Heart left ventricle (tissue), 16 donors: ENCODE data around the gene KRI1. TPM values are rescaled to one million over a fixed set of nuclear protein-coding genes. Genes with fewer than 3 reads are reported as not detected.

ENCODE experiments used
- ATAC-seq, 4 donors: fragments of 200-7000 bp; cut with Tn5 transposase; one replicate each; pipeline ENCODE4 v1.9.1; 2020 to 2022; ENCODE audit warnings: moderate library complexity in 4 of 4, mild to moderate bottlenecking in 3 of 4, moderate number of reproducible peaks in 1 of 4
- DNase-seq, 5 donors: peaks; one replicate each; pipeline ENCODE4 v3.0.0-alpha.2; 2020
- H3K27ac ChIP-seq, 12 donors: fragments of 200-600 bp; sonication (generic) in 4 of 12; one replicate each; pipeline versions ENCODE4 v1.5.0 to v1.8.0; 2016 to 2022; ENCODE audit warnings: mild to moderate bottlenecking in 2 of 12
- H3K27me3 ChIP-seq, 9 donors: fragments of 200-600 bp; sonication (generic) in 2 of 9; one replicate each; pipeline versions ENCODE4 v1.5.1 to v1.8.0; 2016 to 2022; ENCODE audit warnings: mild to moderate bottlenecking in 3 of 9
- H3K36me3 ChIP-seq, 9 donors: fragments of 200-600 bp; sonication (generic) in 2 of 9; one replicate each; pipeline versions ENCODE4 v1.5.0 to v1.8.0; 2018 to 2022; ENCODE audit warnings: mild to moderate bottlenecking in 2 of 9
- H3K4me1 ChIP-seq, 12 donors: fragments of 200-600 bp; sonication (generic) in 4 of 12; one replicate each; pipeline versions ENCODE4 v1.5.0 to v1.8.0; 2016 to 2022; ENCODE audit warnings: mild to moderate bottlenecking in 3 of 12
- H3K4me3 ChIP-seq, 12 donors: fragments of 200-600 bp; sonication (generic) in 4 of 12; one replicate each; pipeline versions ENCODE4 v1.5.0 to v1.8.0; 2017 to 2022; ENCODE audit warnings: mild to moderate bottlenecking in 9 of 12, moderate library complexity in 4 of 12
- H3K9me3 ChIP-seq, 12 donors: fragments of 200-600 bp; sonication (generic) in 4 of 12; one replicate each; pipeline versions ENCODE4 v1.5.0 to v1.8.0; 2016 to 2022; ENCODE audit warnings: mild to moderate bottlenecking in 1 of 12
- CTCF ChIP-seq, 12 donors: fragments of 200-600 bp; sonication (generic) in 4 of 12; IDR thresholded peaks; one replicate each; pipeline versions ENCODE4 v1.5.0 to v1.8.0; 2018 to 2022; ENCODE audit warnings: antibody characterized with exemption in 12 of 12, mild to moderate bottlenecking in 5 of 12
- POLR2A ChIP-seq, 2 donors: fragments of 450-650 bp; IDR thresholded peaks; one replicate each; pipeline ENCODE4 v1.6.1; 2017; ENCODE audit warnings: antibody characterized with exemption in 2 of 2, mild to moderate bottlenecking in 2 of 2, moderate library complexity in 2 of 2
- WGBS, 4 donors: extraction: QIAGEN DNeasy Blood & Tissue Kit in 2 of 4; methylation state at CpG; one replicate each; pipeline versions ENCODE4 v1.1.5 to v1.1.7; 2013 to 2018; 5-methylcytosine and 5-hydroxymethylcytosine counted together
- intact Hi-C, 10 donors: fragments of 100-400 bp; cut with DNase I; formaldehyde crosslinking; loops; one replicate each; pipeline versions ENCODE4 v1.11.1 to v1.14.2; 2022
- polyA plus RNA-seq, 2 donors: library from polyadenylated mRNA; stranded (reverse); fragments of 200-250 nt; gene quantifications; one replicate each; pipeline ENCODE4 v1.2.3, GENCODE V29; 2013
- total RNA-seq, 9 donors: library from RNA; depleted of rRNA in 2 of 9; stranded (reverse); fragments of >200 nt in 2 of 9; fragmentation: NEBNext Ultra II Directional in 3 of 9; extraction: Animal tissue kit (Norgen Biotek cat#: 25700) in 3 of 9; gene quantifications; one replicate each; pipeline versions ENCODE4 v1.1.0 to v1.2.4, GENCODE V29; 2016 to 2023
- donor health status: ischemic (EF 13 %, LVEDD 7.1; RV severe dilation, severe dysfunction).
- donor health status: healthy with polysubstance abuse.
- donor health status: DM: no; HTN: yes; CAD: no.
- donor health status: DM: no; HTN: no; CAD: no.
- donor health status: ischemic (EF 25% LVEDD 6.9; RV normal size, moderate dysfunction).
- donor health status: ischemic (EF 25% LVEDD 5.7; RV mildly dilated, moderate dysfunction).
- donor health status: healthy.
- donor health status: DM: yes; HTN: yes; CAD: no.
- donor health status: ischemic (EF 35%, LVEDD 5.7; RV mildly dilated, moderate dysfunction).
- donor health status: nonischemic (EF 11% LVEDD 7.7; RV severe dilation, severe dysfunction).
- donor health status: DM: yes; HTN: yes; CAD: no.
- donor health status: PGD.
- donor health status: ischemic (EF 29% LVEDD 5.4; RV normal size, mild dysfunction).
- donor health status: nonischemic (EF 23%, LVEDD 6.1; RV moderate dilation, normal function).

KRI1 gene
- total and polyA plus RNA-seq, 11 donors: 6.7 to 15.0 (median 10.4) TPM

GRCh38 chr19:10548746-10549276 is 17.0 kb downstream of the KRI1 start:
- ATAC-seq (no peak), DNase-seq (no peak)
- Histone ChIP-seq H3K4me1 (peaks cover 0 to 27% (median 13%) of the 10 kb centered on the region in 12 donors), H3K4me3 (no peak overlapping the region), H3K36me3 (peaks cover 0 to 83% (median 73%) of the 10 kb centered on the region in 9 donors), H3K9me3 (no peaks in the 10 kb centered on the region), H3K27ac (no peak overlapping the region), H3K27me3 (no peaks in the 10 kb centered on the region)
- WGBS, 4 donors: 91 to 97% (median 94%) methylated on average over 14 to 18 of the region's 18 CpGs
- TF ChIP-seq CTCF (IDR thresholded peaks at IDR 0.05): no peak
- no peak for TF ChIP-seq POLR2A (IDR thresholded peaks at IDR 0.05)
- intact Hi-C loops: no loop called here

GRCh38 chr19:10546817-10547216 is 19.0 kb downstream of the KRI1 start:
- no peak for DNase-seq
- Histone ChIP-seq H3K36me3 (peaks cover 0 to 63% (median 55%) of the 10 kb centered on the region in 9 donors), H3K9me3 (no peaks in the 10 kb centered on the region), H3K27me3 (no peaks in the 10 kb centered on the region), H3K4me3 (no peak overlapping the region), H3K27ac (no peak overlapping the region), H3K4me1 (peaks cover 0 to 23% (median 17%) of the 10 kb centered on the region in 12 donors)
- ATAC-seq: no peak
- WGBS, 4 donors: 86 to 91% (median 90%) methylated on average over 15 to 17 of the region's 17 CpGs
- intact Hi-C loops: loop anchor here in 1 of 10 donors (2.0 kb wide), 1 partner anchor 18 kb away; no protein-coding TSS in a partner anchor
- TF ChIP-seq POLR2A (IDR thresholded peaks at IDR 0.05) (no peak), CTCF (IDR thresholded peaks at IDR 0.05) (no peak)

- H3K4me1 ChIP-seq: peaks cover 0 to 23% (median 17%) of the 10 kb centered on the region in 12 donors
- H3K27me3 ChIP-seq: no peaks in the 10 kb centered on the region
- peaks cover 0 to 42% (median 35%) of the 10 kb centered on the region in 9 donors for H3K36me3 ChIP-seq
- H3K27ac ChIP-seq: peak overlapping the region in 11 of 12 donors; percentile 84 to 99 (median 93)
- intact Hi-C loops: loop anchor here in 4 of 10 donors (2.0 to 5.0 kb wide), 2 partner anchors 20 to 43 kb away; partner anchors contain the start of gene KEAP1 (in 2 of the 4)
- peak overlapping the region; percentile 71 to 100 (median 95) for H3K4me3 ChIP-seq
- no peaks in the 10 kb centered on the region for H3K9me3 ChIP-seq
- no peak for TF ChIP-seq CTCF (IDR thresholded peaks at IDR 0.05)
- TF ChIP-seq POLR2A (IDR thresholded peaks at IDR 0.05): no peak
- ATAC-seq: peak in 1 of 4 donors; percentile 2
- WGBS, 4 donors: 46 to 65% (median 59%) methylated on average over 13 to 23 of the region's 23 CpGs
- DNase-seq: no peak
Observed at GRCh38 chr19:10544753-10545251, 21.0 kb downstream of the KRI1 start.

- intact Hi-C loops: loop anchor here in 4 of 10 donors (2.0 to 5.0 kb wide), 2 partner anchors 21 to 42 kb away; partner anchors contain the start of gene KEAP1 (in 2 of the 4)
- Histone ChIP-seq H3K36me3 (peaks cover 0 to 37% (median 30%) of the 10 kb centered on the region in 9 donors), H3K27ac (peak overlapping the region; percentile 76 to 99 (median 92)), H3K4me1 (peaks cover 0 to 24% (median 17%) of the 10 kb centered on the region in 12 donors), H3K9me3 (no peaks in the 10 kb centered on the region), H3K27me3 (no peaks in the 10 kb centered on the region), H3K4me3 (peak overlapping the region; percentile 71 to 100 (median 95))
- WGBS, 4 donors: 21 to 28% (median 25%) methylated on average over 11 to 22 of the region's 22 CpGs
- ATAC-seq (peak in 3 of 4 donors; percentile 28 to 52 (median 29)), DNase-seq (peak in 3 of 5 donors; percentile 38 to 41 (median 39))
- no peak for TF ChIP-seq POLR2A (IDR thresholded peaks at IDR 0.05)
- TF ChIP-seq CTCF (IDR thresholded peaks at IDR 0.05): no peak
Observed at GRCh38 chr19:10544242-10544752, 21.5 kb downstream of the KRI1 start.
